SW 1271 (cell line): ENCODE results near the gene HSPA14.
"Not testable (repeated sequence)": the region's sequence is repeated elsewhere in the genome, so short reads cannot be mapped to it uniquely, and the experiment has no call there.

Source experiments
- DNase-seq, 2 experiments: peaks; one replicate each; lab custom pipeline; 2025; lab: John Stamatoyannopoulos, UW

Gene HSPA14

GRCh38 chr10:14880229-14880628 is 42.1 kb downstream of the HSPA14 start:
- DNase-seq, result no peak

GRCh38 chr10:14884082-14884481 is 46.0 kb downstream of the HSPA14 start:
- DNase-seq, result no peak

- DNase-seq, result peak in 1 of 2 experiments; percentile 2
These were observed 51.2 kb downstream of the HSPA14 start for GRCh38 chr10:14889318-14889717.

- DNase-seq, result no peak
These were observed 53.0 kb downstream of the HSPA14 start for GRCh38 chr10:14891151-14891550.

- peak in 1 of 2 experiments; percentile 54 for DNase-seq
These were observed 66.2 kb downstream of the HSPA14 start for GRCh38 chr10:14904316-14904732.

GRCh38 chr10:14904864-14905263 is 66.8 kb downstream of the HSPA14 start:
- DNase-seq, result no peak

GRCh38 chr10:14905890-14906289 is 67.8 kb downstream of the HSPA14 start:
- no peak for DNase-seq

GRCh38 chr10:14906765-14907164 is 68.7 kb downstream of the HSPA14 start:
- no peak for DNase-seq

- not testable (repeated sequence) for DNase-seq
These were observed 69.5 kb downstream of the HSPA14 start for GRCh38 chr10:14907591-14907990.

- DNase-seq, result no peak
These were observed 71.0 kb downstream of the HSPA14 start for GRCh38 chr10:14909101-14909500.

GRCh38 chr10:14910953-14911352 is 72.8 kb downstream of the HSPA14 start:
- no peak for DNase-seq

- DNase-seq, result no peak
These were observed 73.7 kb downstream of the HSPA14 start for GRCh38 chr10:14911801-14912200.

GRCh38 chr10:14916600-14916999 is 78.5 kb downstream of the HSPA14 start:
- DNase-seq, result no peak

- DNase-seq, result no peak
These were observed 79.7 kb downstream of the HSPA14 start for GRCh38 chr10:14917827-14918226.

GRCh38 chr10:14918964-14919363 is 80.9 kb downstream of the HSPA14 start:
- DNase-seq, result no peak
